Kidney (tissue), 14 donors: ENCODE data around the gene NEAT1. TPM values are rescaled to one million over a fixed set of nuclear protein-coding genes. Genes with fewer than 3 reads are reported as not detected.
A peak's percentile ranks its signal among the peaks of the same experiment; 100 is the strongest.

Source experiments
- DNase-seq, 5 donors: peaks; one replicate each; pipeline ENCODE4 v3.0.0-alpha.2; 2013 to 2020
- FAIRE-seq: peaks from 2 replicates; lab custom pipeline; 2012; peaks lifted over from hg19 to GRCh38; lab: Jason Lieb, UNC
- H3K27ac ChIP-seq, 2 donors: one replicate each; pipeline ENCODE4 v1.7.0; 2013; ENCODE audit warnings: low read depth in 2 of 2, low read length in 2 of 2, inconsistent platforms in 1 of 2
- H3K27me3 ChIP-seq: one replicate; pipeline ENCODE4 v1.7.1; 2013; ENCODE audit warnings: low read length, inconsistent platforms; ENCODE audit not compliant: control insufficient read depth, insufficient read depth
- H3K36me3 ChIP-seq, 3 donors: one replicate each; pipeline versions ENCODE4 v1.7.0 to v1.7.1; 2013; ENCODE audit warnings: low read length in 3 of 3, control low read depth in 1 of 3, inconsistent platforms in 1 of 3; ENCODE audit not compliant: insufficient read depth in 3 of 3, control insufficient read depth in 2 of 3
- H3K4me1 ChIP-seq, 3 donors: one replicate each; pipeline versions ENCODE4 v1.7.0 to v1.7.1; 2013; ENCODE audit warnings: low read length in 3 of 3, inconsistent platforms in 1 of 3, low read depth in 1 of 3; ENCODE audit not compliant: control insufficient read depth in 2 of 3, insufficient read depth in 2 of 3
- H3K4me3 ChIP-seq, 3 donors: one replicate each; pipeline versions ENCODE4 v1.7.0 to v1.8.1; 2013; ENCODE audit warnings: low read length in 3 of 3, control low read depth in 1 of 3, inconsistent platforms in 1 of 3
- H3K9ac ChIP-seq, 3 donors: one replicate each; pipeline versions ENCODE4 v1.7.0 to v1.7.1; 2013; ENCODE audit warnings: low read length in 3 of 3, control low read depth in 1 of 3, inconsistent platforms in 1 of 3
- H3K9me3 ChIP-seq, 3 donors: one replicate each; pipeline versions ENCODE4 v1.7.0 to v1.7.1; 2013; ENCODE audit warnings: low read length in 3 of 3, control low read depth in 1 of 3, inconsistent platforms in 1 of 3; ENCODE audit not compliant: control insufficient read depth in 2 of 3, insufficient read depth in 1 of 3
- CTCF ChIP-seq: IDR thresholded peaks from 3 replicates; pipeline ENCODE4 v1.5.1; 2012; ENCODE audit warnings: mild to moderate bottlenecking, moderate library complexity, borderline replicate concordance; ENCODE audit not compliant: insufficient read depth; ENCODE audit errors: extremely low read depth
- intact Hi-C: fragments of 100-400 bp; cut with DNase I; formaldehyde crosslinking; loops from one replicate; pipeline ENCODE4 v1.11.1; 2022
- polyA plus RNA-seq: library from polyadenylated mRNA; stranded (reverse); fragments of 350-450 nt; fragmentation: Illumina TruSeq; extraction: RNeasy Lipid Tissue Mini Kit (QIAGEN cat#74804); gene quantifications from one replicate; pipeline ENCODE4 v1.2.3, GENCODE V29; 2014; ENCODE audit warnings: low read depth, low replicate concordance; ENCODE audit not compliant: insufficient read depth
- total RNA-seq: library from RNA; stranded (reverse); fragmentation: NEBNext Ultra II Directional; extraction: Animal tissue kit (Norgen Biotek cat#: 25700); gene quantifications from one replicate; pipeline ENCODE4 v1.2.1, GENCODE V29; 2021
- donor health status: control.
- donor health status: control.
- donor health status: control.
- donor health status: control.
- donor health status: control.
- donor health status: DM: yes; HTN: yes; CAD: no.
- donor health status: Normal renal cell carcinoma (clear cell type).

The NEAT1 gene
- total and polyA plus RNA-seq, 2 donors from 2014 or later, result 595 to 1,006 TPM

DNA sequence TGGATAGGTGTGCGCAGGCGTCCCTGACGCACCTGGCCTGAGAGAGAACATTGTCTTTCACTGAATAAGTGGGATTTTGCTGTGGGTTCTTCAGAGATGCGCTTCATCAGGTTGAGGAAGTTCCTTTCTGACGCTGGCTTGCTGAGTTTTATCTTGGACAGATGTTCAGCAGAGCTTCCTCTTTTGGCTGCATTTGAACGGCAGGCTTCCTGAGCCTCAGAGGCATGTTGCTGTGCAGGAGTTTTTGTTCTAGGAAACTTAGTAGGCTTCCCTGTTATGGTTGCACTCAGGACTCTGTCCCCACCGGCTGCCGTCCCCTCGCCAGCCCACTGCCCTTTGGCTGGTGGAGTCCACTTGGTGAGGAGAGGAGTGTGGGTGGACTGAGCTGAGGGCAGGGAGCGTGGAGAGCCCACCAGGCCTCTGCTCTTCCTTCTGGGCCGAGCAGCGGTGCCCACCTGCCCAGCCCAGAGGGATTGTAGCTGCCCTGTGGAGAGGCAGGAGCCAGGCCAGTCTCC, 18.9 kb upstream of the NEAT1 start:
- Histone ChIP-seq H3K4me3 (no peak overlapping the region), H3K4me1 (peaks cover 0 to 3% (median 0%) of the 10 kb centered on the region in 3 donors), H3K27me3 (no peaks in the 10 kb centered on the region), H3K27ac (no peak overlapping the region), H3K9ac (no peak overlapping the region), H3K9me3 (no peaks in the 10 kb centered on the region), H3K36me3 (peaks cover 0 to 13% (median 2%) of the 10 kb centered on the region in 3 donors)
- intact Hi-C loops, result no loop called here
- TF ChIP-seq CTCF, result no peak
- no peak for FAIRE-seq
- no peak for DNase-seq

- no peak for TF ChIP-seq CTCF
- intact Hi-C loops, result no loop called here
- H3K9me3 ChIP-seq, result no peaks in the 10 kb centered on the region
- no peak overlapping the region for H3K4me3 ChIP-seq
- peak in 1 of 5 donors; percentile 54 for DNase-seq
- H3K9ac ChIP-seq, result no peak overlapping the region
- no peak overlapping the region for H3K27ac ChIP-seq
- H3K27me3 ChIP-seq, result no peaks in the 10 kb centered on the region
- peaks cover 0 to 3% (median 0%) of the 10 kb centered on the region in 3 donors for H3K4me1 ChIP-seq
- FAIRE-seq, result no peak
- H3K36me3 ChIP-seq, result peaks cover 0 to 13% (median 4%) of the 10 kb centered on the region in 3 donors
Observed at GRCh38 chr11:65404210-65404609, 18.4 kb upstream of the NEAT1 start.

DNA sequence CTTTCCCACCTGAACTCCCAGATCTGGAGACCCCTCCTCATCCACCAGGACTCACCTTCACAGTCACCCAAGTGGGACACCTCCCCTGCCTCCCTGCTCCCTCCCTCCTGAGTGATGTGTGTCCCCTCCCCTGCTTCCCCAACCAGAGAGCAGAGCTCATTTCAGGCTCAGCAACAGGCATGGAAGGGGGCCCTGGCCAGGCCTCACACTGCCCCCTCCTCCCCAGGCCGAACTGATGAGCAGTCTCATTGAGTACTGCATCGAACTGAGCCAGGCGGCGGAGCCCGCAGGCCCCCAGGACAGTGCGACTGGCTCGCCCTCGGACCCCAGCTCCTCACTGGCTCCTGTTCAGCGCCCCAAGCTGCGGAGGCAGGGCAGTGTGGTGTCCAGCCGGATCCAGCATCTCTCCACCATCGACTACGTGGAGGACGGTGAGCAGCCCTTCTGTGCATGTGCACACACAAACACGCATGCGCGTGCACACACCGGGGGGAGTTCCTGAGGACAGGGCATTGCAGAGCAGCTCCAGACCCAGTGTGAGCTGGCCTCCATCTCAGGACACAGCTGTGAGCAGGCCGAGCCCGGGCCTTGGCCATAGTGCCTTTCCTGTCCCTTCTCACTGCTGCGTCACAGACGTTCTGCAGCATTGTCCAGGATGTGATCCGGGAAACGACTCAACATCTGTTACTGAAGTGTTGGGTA, 17.8 kb upstream of the NEAT1 start:
- no peak overlapping the region for H3K4me3 ChIP-seq
- peaks cover 0 to 3% (median 0%) of the 10 kb centered on the region in 3 donors for H3K4me1 ChIP-seq
- no peak overlapping the region for H3K27ac ChIP-seq
- FAIRE-seq (no peak), DNase-seq (peak in 1 of 5 donors; percentile 64)
- no peaks in the 10 kb centered on the region for H3K9me3 ChIP-seq
- H3K9ac ChIP-seq, result no peak overlapping the region
- peaks cover 0 to 13% (median 4%) of the 10 kb centered on the region in 3 donors for H3K36me3 ChIP-seq
- no peak for TF ChIP-seq CTCF
- intact Hi-C loops, result no loop called here
- H3K27me3 ChIP-seq, result no peaks in the 10 kb centered on the region
